GM23338 (cell line): ENCODE results near the gene ZNF282. TPM values are rescaled to one million over a fixed set of nuclear protein-coding genes. Genes with fewer than 3 reads are reported as not detected.

ENCODE experiments used
- ATAC-seq: fragments of 200-7000 bp; cut with Tn5 transposase; 3 replicates; pipeline ENCODE4 v1.9.1; 2020
- DNase-seq: peaks from one replicate; pipeline ENCODE4 v3.0.0-alpha.2; 2015; ENCODE audit warnings: low spot score
- H2AFZ ChIP-seq: fragments of 200-600 bp; sonication (generic); 2 replicates; pipeline ENCODE4 v1.8.0; 2016; ENCODE audit warnings: antibody characterized with exemption, mild to moderate bottlenecking, moderate library complexity
- H3F3A ChIP-seq: fragments of 200-600 bp; sonication (generic); replicated peaks from 2 replicates; pipeline ENCODE4 v1.8.0; 2017; ENCODE audit warnings: antibody characterized with exemption, mixed run types, low read depth
- H3K27ac ChIP-seq: fragments of 200-600 bp; sonication (generic); 2 replicates; pipeline ENCODE4 v1.6.1; 2016; ENCODE audit warnings: low read depth
- H3K27me3 ChIP-seq: fragments of 200-600 bp; sonication (generic); 2 replicates; pipeline ENCODE4 v1.8.0; 2016; ENCODE audit warnings: mild to moderate bottlenecking, mixed run types, moderate library complexity; ENCODE audit not compliant: insufficient read depth
- H3K36me3 ChIP-seq: fragments of 200-600 bp; sonication (generic); 2 replicates; pipeline ENCODE4 v1.8.0; 2016; ENCODE audit warnings: mild to moderate bottlenecking; ENCODE audit not compliant: insufficient read depth
- H3K4me1 ChIP-seq: fragments of 200-600 bp; sonication (generic); 2 replicates; pipeline ENCODE4 v1.8.0; 2016; ENCODE audit warnings: mild to moderate bottlenecking, moderate library complexity; ENCODE audit not compliant: insufficient read depth
- H3K4me2 ChIP-seq: fragments of 200-600 bp; sonication (generic); 2 replicates; pipeline ENCODE4 v1.7.1; 2017; ENCODE audit warnings: mixed run types
- H3K4me3 ChIP-seq: fragments of 200-600 bp; sonication (generic); 2 replicates; pipeline ENCODE4 v1.6.1; 2016; ENCODE audit warnings: mixed run types
- H3K79me2 ChIP-seq: fragments of 200-600 bp; sonication (generic); replicated peaks from 2 replicates; pipeline ENCODE4 v1.8.0; 2017; ENCODE audit warnings: mild to moderate bottlenecking; ENCODE audit not compliant: insufficient read depth
- H3K9me2 ChIP-seq: fragments of 200-600 bp; sonication (generic); 2 replicates; pipeline ENCODE4 v1.8.0; 2017; ENCODE audit not compliant: insufficient read depth
- H4K20me1 ChIP-seq: fragments of 200-600 bp; sonication (generic); replicated peaks from 2 replicates; pipeline ENCODE4 v1.8.0; 2017; ENCODE audit warnings: mild to moderate bottlenecking; ENCODE audit not compliant: insufficient read depth
- H3K27ac Mint-ChIP-seq: 2 replicates; pipeline ENCODE4 v1.8.0; 2020; ENCODE audit warnings: inconsistent platforms, mild to moderate bottlenecking, moderate library complexity, mixed read lengths
- H3K27me3 Mint-ChIP-seq: 3 replicates; pipeline ENCODE4 v1.8.0; 2022; ENCODE audit warnings: low read depth, mild to moderate bottlenecking, moderate library complexity, mixed read lengths, inconsistent platforms; ENCODE audit not compliant: insufficient read depth, poor library complexity
- H3K36me3 Mint-ChIP-seq: 3 replicates; pipeline ENCODE4 v1.8.0; 2021; ENCODE audit warnings: low read depth, mild to moderate bottlenecking, inconsistent platforms, moderate library complexity, mixed read lengths
- H3K4me1 Mint-ChIP-seq: 3 replicates; pipeline ENCODE4 v1.8.0; 2020; ENCODE audit warnings: mild to moderate bottlenecking, inconsistent platforms, mixed read lengths
- H3K4me3 Mint-ChIP-seq: 3 replicates; pipeline ENCODE4 v1.8.0; 2021; ENCODE audit warnings: moderate library complexity, mild to moderate bottlenecking, inconsistent platforms, mixed read lengths
- H3K9me3 Mint-ChIP-seq: 3 replicates; pipeline ENCODE4 v1.8.0; 2020; ENCODE audit warnings: moderate library complexity, mild to moderate bottlenecking, inconsistent platforms, mixed read lengths
- CREB1 ChIP-seq: fragments of 250-450 bp; sonication (Bioruptor Pico); IDR thresholded peaks from 2 replicates; pipeline ENCODE4 v1.5.0; 2020; ENCODE audit warnings: low read depth, mild to moderate bottlenecking, moderate library complexity
- ETS1 ChIP-seq: IDR thresholded peaks from 2 replicates; pipeline ENCODE4 v1.6.1; 2016; ENCODE audit warnings: antibody characterized with exemption
- EZH2 ChIP-seq: fragments of 200-600 bp; sonication (generic); IDR thresholded peaks from one replicate; pipeline ENCODE4 v1.8.0; 2017; ENCODE audit warnings: antibody characterized with exemption, mild to moderate bottlenecking, low read depth; ENCODE audit not compliant: unreplicated experiment
- EZH2phosphoT487 ChIP-seq: fragments of 200-600 bp; sonication (generic); IDR thresholded peaks from one replicate; pipeline ENCODE4 v1.8.1; 2018; ENCODE audit warnings: antibody characterized with exemption; ENCODE audit not compliant: unreplicated experiment
- JUNB ChIP-seq: IDR thresholded peaks from one replicate; pipeline ENCODE4 v1.6.1; 2016; ENCODE audit warnings: antibody characterized with exemption; ENCODE audit not compliant: unreplicated experiment
- NANOG ChIP-seq: IDR thresholded peaks from 2 replicates; pipeline ENCODE4 v1.6.1; 2016; ENCODE audit warnings: antibody characterized with exemption, borderline replicate concordance
- POLR2AphosphoS5 ChIP-seq: IDR thresholded peaks from 2 replicates; pipeline ENCODE4 v1.6.1; 2016; ENCODE audit warnings: antibody characterized with exemption, low read depth
- STAT1 ChIP-seq: IDR thresholded peaks from one replicate; pipeline ENCODE4 v1.6.1; 2016; ENCODE audit warnings: antibody characterized with exemption; ENCODE audit not compliant: unreplicated experiment
- ZNF114 ChIP-seq: fragments of 250-450 bp; sonication (Bioruptor Pico); IDR thresholded peaks from 2 replicates; pipeline ENCODE4 v1.5.0; 2020; ENCODE audit warnings: mild to moderate bottlenecking, moderate library complexity
- ZNF331 ChIP-seq: fragments of 250-450 bp; sonication (Bioruptor Pico); IDR thresholded peaks from 2 replicates; pipeline ENCODE4 v1.5.0; 2020; ENCODE audit warnings: low read depth, mild to moderate bottlenecking, moderate library complexity
- polyA plus RNA-seq: library from polyadenylated mRNA; unstranded; fragments of >200 nt; fragmentation: Nextera tagmentation; extraction: Ambion mirVana; gene quantifications from 2 replicates; pipeline ENCODE4 v1.2.1, GENCODE V29; 2016
- total RNA-seq: library from RNA; depleted of rRNA; stranded (reverse); fragments of >200 nt; shearing (Covaris generic); gene quantifications from 2 replicates; pipeline ENCODE4 v1.2.3, GENCODE V29; 2014
- TF ChIP-seq, protein P1 (sequence below): IDR thresholded peaks from one replicate; pipeline ENCODE4 v1.6.1; 2018; ENCODE audit warnings: antibody characterized with exemption; ENCODE audit not compliant: unreplicated experiment
- TF ChIP-seq, protein P2 (sequence below), 2 experiments: fragments of 200-600 bp in 1 of 2; sonication (generic) in 1 of 2; conservative IDR thresholded peaks; 2 replicates each; pipeline versions ENCODE4 v1.5.1 to v1.6.1; 2016 to 2017; ENCODE audit warnings: antibody characterized with exemption in 2 of 2, low read depth in 2 of 2, mild to moderate bottlenecking in 2 of 2, moderate library complexity in 1 of 2

ZNF282 gene
- total and polyA plus RNA-seq, 2 experiments from 2014 or later = 7.2 to 36.3 TPM

- TF ChIP-seq NANOG (no peak), ZNF114 (no peak), EZH2phosphoT487 (no peak), EZH2 (no peak), ETS1 (no peak), POLR2AphosphoS5 (no peak), STAT1 (no peak)
- TF ChIP-seq, protein P1, sequence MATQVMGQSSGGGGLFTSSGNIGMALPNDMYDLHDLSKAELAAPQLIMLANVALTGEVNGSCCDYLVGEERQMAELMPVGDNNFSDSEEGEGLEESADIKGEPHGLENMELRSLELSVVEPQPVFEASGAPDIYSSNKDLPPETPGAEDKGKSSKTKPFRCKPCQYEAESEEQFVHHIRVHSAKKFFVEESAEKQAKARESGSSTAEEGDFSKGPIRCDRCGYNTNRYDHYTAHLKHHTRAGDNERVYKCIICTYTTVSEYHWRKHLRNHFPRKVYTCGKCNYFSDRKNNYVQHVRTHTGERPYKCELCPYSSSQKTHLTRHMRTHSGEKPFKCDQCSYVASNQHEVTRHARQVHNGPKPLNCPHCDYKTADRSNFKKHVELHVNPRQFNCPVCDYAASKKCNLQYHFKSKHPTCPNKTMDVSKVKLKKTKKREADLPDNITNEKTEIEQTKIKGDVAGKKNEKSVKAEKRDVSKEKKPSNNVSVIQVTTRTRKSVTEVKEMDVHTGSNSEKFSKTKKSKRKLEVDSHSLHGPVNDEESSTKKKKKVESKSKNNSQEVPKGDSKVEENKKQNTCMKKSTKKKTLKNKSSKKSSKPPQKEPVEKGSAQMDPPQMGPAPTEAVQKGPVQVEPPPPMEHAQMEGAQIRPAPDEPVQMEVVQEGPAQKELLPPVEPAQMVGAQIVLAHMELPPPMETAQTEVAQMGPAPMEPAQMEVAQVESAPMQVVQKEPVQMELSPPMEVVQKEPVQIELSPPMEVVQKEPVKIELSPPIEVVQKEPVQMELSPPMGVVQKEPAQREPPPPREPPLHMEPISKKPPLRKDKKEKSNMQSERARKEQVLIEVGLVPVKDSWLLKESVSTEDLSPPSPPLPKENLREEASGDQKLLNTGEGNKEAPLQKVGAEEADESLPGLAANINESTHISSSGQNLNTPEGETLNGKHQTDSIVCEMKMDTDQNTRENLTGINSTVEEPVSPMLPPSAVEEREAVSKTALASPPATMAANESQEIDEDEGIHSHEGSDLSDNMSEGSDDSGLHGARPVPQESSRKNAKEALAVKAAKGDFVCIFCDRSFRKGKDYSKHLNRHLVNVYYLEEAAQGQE = no peak
These were observed 59.8 kb downstream of the ZNF282 start (continued) for GRCh38 chr7:149255174-149255573.

- H3K36me3 ChIP-seq = peaks cover 12% of the 10 kb centered on the region
- no peak overlapping the region for H2AFZ ChIP-seq
- no peak overlapping the region for H3K4me2 ChIP-seq
- no peak overlapping the region for H3K27ac Mint-ChIP-seq
- peaks cover 4% of the 10 kb centered on the region; the same call in 1 of the 2 replicates for H3F3A ChIP-seq
- H3K36me3 Mint-ChIP-seq = peaks cover 35% of the 10 kb centered on the region
- H3K4me1 ChIP-seq = no peaks in the 10 kb centered on the region
- no peaks in the 10 kb centered on the region for H3K9me3 Mint-ChIP-seq
- H4K20me1 ChIP-seq = no peaks in the 10 kb centered on the region; the same call in 1 of the 2 replicates
- no peaks in the 10 kb centered on the region for H3K79me2 ChIP-seq
- H3K4me3 Mint-ChIP-seq = no peak overlapping the region
- no peaks in the 10 kb centered on the region; the same call in 2 of the 3 replicates for H3K4me1 Mint-ChIP-seq
- H3K4me3 ChIP-seq = no peak overlapping the region
- H3K27me3 Mint-ChIP-seq = peaks cover 6% of the 10 kb centered on the region
- ATAC-seq = no peak
- no peaks in the 10 kb centered on the region for H3K9me2 ChIP-seq
- DNase-seq = no peak
- no peak overlapping the region for H3K27ac ChIP-seq
- H3K27me3 ChIP-seq = peaks cover 12% of the 10 kb centered on the region
- TF ChIP-seq ZNF331 (no peak), CREB1 (CRISPR knock-in tag) (no peak), STAT1 (no peak), EZH2phosphoT487 (no peak), ZNF114 (no peak), JUNB (no peak), POLR2AphosphoS5 (no peak), NANOG (no peak)
- TF ChIP-seq, protein P1 = no peak
- TF ChIP-seq, protein P2, sequence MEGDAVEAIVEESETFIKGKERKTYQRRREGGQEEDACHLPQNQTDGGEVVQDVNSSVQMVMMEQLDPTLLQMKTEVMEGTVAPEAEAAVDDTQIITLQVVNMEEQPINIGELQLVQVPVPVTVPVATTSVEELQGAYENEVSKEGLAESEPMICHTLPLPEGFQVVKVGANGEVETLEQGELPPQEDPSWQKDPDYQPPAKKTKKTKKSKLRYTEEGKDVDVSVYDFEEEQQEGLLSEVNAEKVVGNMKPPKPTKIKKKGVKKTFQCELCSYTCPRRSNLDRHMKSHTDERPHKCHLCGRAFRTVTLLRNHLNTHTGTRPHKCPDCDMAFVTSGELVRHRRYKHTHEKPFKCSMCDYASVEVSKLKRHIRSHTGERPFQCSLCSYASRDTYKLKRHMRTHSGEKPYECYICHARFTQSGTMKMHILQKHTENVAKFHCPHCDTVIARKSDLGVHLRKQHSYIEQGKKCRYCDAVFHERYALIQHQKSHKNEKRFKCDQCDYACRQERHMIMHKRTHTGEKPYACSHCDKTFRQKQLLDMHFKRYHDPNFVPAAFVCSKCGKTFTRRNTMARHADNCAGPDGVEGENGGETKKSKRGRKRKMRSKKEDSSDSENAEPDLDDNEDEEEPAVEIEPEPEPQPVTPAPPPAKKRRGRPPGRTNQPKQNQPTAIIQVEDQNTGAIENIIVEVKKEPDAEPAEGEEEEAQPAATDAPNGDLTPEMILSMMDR (conservative IDR thresholded peaks at IDR 0.05; ENCODE audit: low read depth in 2 of 2) = no peak
These were observed 61.2 kb downstream of the ZNF282 start for GRCh38 chr7:149256568-149256967.
